Endothelial cell of umbilical vein (primary cell): ENCODE data around the gene DPYD. TPM values are rescaled to one million over a fixed set of nuclear protein-coding genes. Genes with fewer than 3 reads are reported as not detected.

Experiments used
- BruUV-seq: library from RNA; stranded (reverse); fragments of 400-500 nt; replicated peaks from 2 replicates; lab custom pipeline; 2021; lab: Mats Ljungman, UMichigan
- CTCF ChIA-PET: fragments of 300-600, 350-600 bp; sonication (Branson Sonifier 250); formaldehyde crosslinking; loops from one replicate; lab custom pipeline; 2021; ENCODE audit warnings: antibody characterized with exemption, inconsistent platforms; lab: Charles Lee
- POLR2A ChIA-PET: fragments of 300-600, 350-600 bp; sonication (Branson Sonifier 250); formaldehyde crosslinking; loops from one replicate; lab custom pipeline; 2021; ENCODE audit warnings: antibody characterized with exemption, inconsistent platforms; lab: Charles Lee
- DNase-seq: peaks from one replicate; pipeline ENCODE4 v3.0.0-alpha.2; 2011; ENCODE audit warnings: low read depth, low spot score
- FAIRE-seq: peaks from 2 replicates; lab custom pipeline; 2011; peaks lifted over from hg19 to GRCh38; lab: Jason Lieb, UNC
- H2AFZ ChIP-seq: 2 replicates; pipeline ENCODE4 v1.6.0; 2012; ENCODE audit warnings: low read depth, low read length, control low read depth, inconsistent platforms
- H3K27ac ChIP-seq: 2 replicates; pipeline ENCODE4 v1.5.1; 2011; ENCODE audit warnings: low read depth, mild to moderate bottlenecking, control low read depth, low read length, moderate library complexity; ENCODE audit not compliant: insufficient read depth
- H3K27me3 ChIP-seq, 2 experiments: 2 replicates each; pipeline versions ENCODE4 v1.6.0 to v1.6.1; 2011; ENCODE audit warnings: low read length in 2 of 2, mixed read lengths in 1 of 2; ENCODE audit not compliant: control insufficient read depth in 2 of 2, insufficient read depth in 2 of 2
- H3K36me3 ChIP-seq, 2 experiments: 2 replicates in 1 of 2; 3 replicates in 1 of 2; pipeline ENCODE4 v1.5.1; 2011; ENCODE audit warnings: low read length in 2 of 2, mild to moderate bottlenecking in 1 of 2, moderate library complexity in 1 of 2; ENCODE audit not compliant: control insufficient read depth in 2 of 2, insufficient read depth in 2 of 2; ENCODE audit errors: extremely low read depth in 1 of 2
- H3K4me1 ChIP-seq: 3 replicates; pipeline ENCODE4 v1.5.1; 2011; ENCODE audit warnings: mild to moderate bottlenecking, low read length; ENCODE audit not compliant: control insufficient read depth, insufficient read depth; ENCODE audit errors: extremely low read depth
- H3K4me2 ChIP-seq: 2 replicates; pipeline ENCODE4 v1.6.1; 2011; ENCODE audit warnings: low read length, control low read depth, mixed read lengths; ENCODE audit not compliant: insufficient read depth
- H3K4me3 ChIP-seq, 3 experiments: fragments of 200-600 bp in 1 of 3; sonication (generic), shearing (Covaris generic) in 1 of 3; replicated peaks in 1 of 3; 2 replicates each; pipeline ENCODE4 v1.5.1; 2011 to 2016; ENCODE audit warnings: control low read depth in 3 of 3, low read length in 3 of 3, mild to moderate bottlenecking in 2 of 3, inconsistent platforms in 1 of 3, low read depth in 1 of 3, moderate library complexity in 1 of 3; ENCODE audit not compliant: insufficient read depth in 1 of 3
- H3K79me2 ChIP-seq: 2 replicates; pipeline ENCODE4 v1.6.0; 2012; ENCODE audit warnings: low read length, inconsistent platforms; ENCODE audit not compliant: control insufficient read depth, insufficient read depth
- H3K9ac ChIP-seq: replicated peaks from 2 replicates; pipeline ENCODE3; 2011; ENCODE audit warnings: low read length, control low read depth; ENCODE audit not compliant: insufficient read depth; ENCODE audit errors: extremely low read depth
- H3K9me1 ChIP-seq: replicated peaks from 3 replicates; pipeline ENCODE4 v1.6.0; 2011; ENCODE audit warnings: mild to moderate bottlenecking, low read length; ENCODE audit not compliant: control insufficient read depth, insufficient read depth; ENCODE audit errors: extremely low read depth
- H3K9me3 ChIP-seq: replicated peaks from 2 replicates; pipeline ENCODE4 v1.5.1; 2012; ENCODE audit warnings: low read length, inconsistent platforms; ENCODE audit not compliant: control insufficient read depth, insufficient read depth
- H4K20me1 ChIP-seq: replicated peaks from 2 replicates; pipeline ENCODE3; 2011; ENCODE audit warnings: mild to moderate bottlenecking, low read length; ENCODE audit not compliant: control insufficient read depth, insufficient read depth; ENCODE audit errors: extremely low read depth
- CTCF ChIP-seq, 2 donors: IDR thresholded peaks; 1 replicate in 1 of 2; 2 replicates in 1 of 2; pipeline ENCODE4 v1.5.1; 2011; ENCODE audit warnings: low read length in 2 of 2, mild to moderate bottlenecking in 2 of 2, moderate library complexity in 2 of 2, control low read depth in 1 of 2, inconsistent platforms in 1 of 2, low read depth in 1 of 2; ENCODE audit not compliant: insufficient read depth in 1 of 2; ENCODE audit errors: extremely low read depth in 1 of 2
- EZH2 ChIP-seq: IDR thresholded peaks from 2 replicates; pipeline ENCODE4 v1.6.1; 2012; ENCODE audit warnings: borderline replicate concordance, low read depth, mild to moderate bottlenecking, moderate library complexity, low read length, inconsistent platforms; ENCODE audit not compliant: severe bottlenecking
- FOS ChIP-seq: IDR thresholded peaks from 2 replicates; pipeline ENCODE4 v1.6.1; 2011; ENCODE audit warnings: mild to moderate bottlenecking, low read length, moderate library complexity, borderline replicate concordance; ENCODE audit not compliant: insufficient read depth
- GATA2 ChIP-seq: IDR thresholded peaks from 2 replicates; pipeline ENCODE4 v1.7.0; 2011; ENCODE audit warnings: low read depth, mild to moderate bottlenecking, moderate library complexity, mixed read lengths, low read length; ENCODE audit not compliant: insufficient read length, insufficient read depth
- JUN ChIP-seq: IDR thresholded peaks from 2 replicates; pipeline ENCODE4 v1.6.1; 2011; ENCODE audit warnings: borderline replicate concordance, low read depth; ENCODE audit not compliant: insufficient read length, insufficient read depth
- MAX ChIP-seq: IDR thresholded peaks from 2 replicates; pipeline ENCODE4 v1.6.1; 2011; ENCODE audit not compliant: insufficient read depth, insufficient read length
- MYC ChIP-seq: IDR thresholded peaks from one replicate; pipeline ENCODE4 v1.6.1; 2011; ENCODE audit warnings: mild to moderate bottlenecking, low read depth, low read length
- POLR2A ChIP-seq: IDR thresholded peaks from 2 replicates; pipeline ENCODE4 v1.6.1; 2012; ENCODE audit warnings: low read depth, mild to moderate bottlenecking, control low read depth, low read length
- POLR2AphosphoS5 ChIP-seq: IDR thresholded peaks from 2 replicates; pipeline ENCODE4 v1.6.1; 2012; ENCODE audit warnings: low read depth, mild to moderate bottlenecking, control low read depth, low read length, moderate library complexity; ENCODE audit not compliant: insufficient read depth
- dilution Hi-C: fragments of 300-500 bp; cut with MboI; formaldehyde crosslinking; loops from one replicate; pipeline ENCODE4 v1.15.0; 2019; ENCODE audit warnings: low sequenced_read_pairs; ENCODE audit not compliant: extremely low pct_ligation_motif_present
- intact Hi-C: fragments of 100-400 bp; cut with micrococcal nuclease; formaldehyde crosslinking; loops from one replicate; pipeline ENCODE4 v1.10.0; 2022
- polyA plus RNA-seq, 4 experiments: library from polyadenylated mRNA; depleted of rRNA in 3 of 4; stranded (reverse) in 3 of 4; unstranded in 1 of 4; fragments of >200 nt; gene quantifications; 2 replicates each; pipeline versions ENCODE4 v1.2.1 to v1.2.3, GENCODE V29; 2011 to 2012; ENCODE audit warnings: missing spikeins in 1 of 4
- total RNA-seq: library from RNA; stranded (reverse); gene quantifications from 2 replicates; pipeline ENCODE4 v1.2.3, GENCODE V29; 2021

The DPYD gene
- total and polyA plus RNA-seq, 2 donors (not counting 3 experiments of a cell fraction or from before 2014, with no cell fraction given), result 4.6 to 15.1 TPM

- Histone ChIP-seq H2AFZ (no peak overlapping the region), H3K27ac (no peak overlapping the region), H3K9me1 (no peaks in the 10 kb centered on the region), H3K4me2 (no peak overlapping the region), H4K20me1 (no peaks in the 10 kb centered on the region), H3K79me2 (no peaks in the 10 kb centered on the region), H3K9me3 (no peaks in the 10 kb centered on the region), H3K9ac (no peak overlapping the region), H3K4me3 (no peak overlapping the region), H3K36me3 (no peaks in the 10 kb centered on the region), H3K27me3 (no peaks in the 10 kb centered on the region), H3K4me1 (no peaks in the 10 kb centered on the region)
- POLR2A ChIA-PET, result no interaction called here
- TF ChIP-seq POLR2AphosphoS5, result no peak
- TF ChIP-seq POLR2A, result no peak
- TF ChIP-seq CTCF (IDR thresholded peaks at IDR 0.05; ENCODE audit: extremely low read depth in 1 of 2, insufficient read depth in 1 of 2, low read depth in 1 of 2, low read length in 2 of 2), result no peak
- TF ChIP-seq GATA2, result no peak
- TF ChIP-seq EZH2, result no peak
- no peak for TF ChIP-seq FOS
- TF ChIP-seq MYC, result no peak
- no peak for TF ChIP-seq MAX
- TF ChIP-seq JUN, result no peak
- DNase-seq, result no peak
- dilution Hi-C loops (no loop called here), intact Hi-C loops (no loop called here)
- CTCF ChIA-PET, result no interaction called here
- BruUV-seq, result no TSS peak
- FAIRE-seq, result no peak
Observed at GRCh38 chr1:97201641-97202040, 719.2 kb downstream of the DPYD start.
